ENCODE results near the gene DDIT4. TPM values are rescaled to one million over a fixed set of nuclear protein-coding genes. Genes with fewer than 3 reads are reported as not detected.

Gene DDIT4
- total and polyA plus RNA-seq, 9 of the 15 experiments (the other 6 are each of a cell fraction or from before 2014, with no cell fraction given), result 8.2 to 675 (median 159) TPM

- TF ChIP-seq PHTF2 (CRISPR knock-in tag; IDR thresholded peaks at IDR 0.05), result 0 out of 2 replicates have a peak, but pooled peaks have one; percentile 60
- peak; percentile 78 for TF ChIP-seq SP2 (IDR thresholded peaks at IDR 0.05; ENCODE audit: extremely low read depth, low read depth, low read length, poor library complexity, severe bottlenecking)
- TF ChIP-seq KLF10 (CRISPR knock-in tag; IDR thresholded peaks at IDR 0.05), result no peak
- TF ChIP-seq BCLAF1 (IDR thresholded peaks at IDR 0.05; ENCODE audit: borderline replicate concordance in 1 of 2, control insufficient read depth in 1 of 2, low read depth in 2 of 2, low read length in 1 of 2), result no peak
- peak; percentile 68 for TF ChIP-seq PRPF4 (IDR thresholded peaks at IDR 0.05; ENCODE audit: insufficient read depth, low read depth, low read length, poor library complexity, severe bottlenecking)
- TF ChIP-seq ZFP30 (CRISPR knock-in tag; IDR thresholded peaks at IDR 0.05; ENCODE audit: borderline replicate concordance), result no peak
- peak; percentile 41; the same call in 1 of the 2 replicates for TF ChIP-seq CTBP1 (IDR thresholded peaks at IDR 0.05; ENCODE audit: borderline replicate concordance)
- no peak for TF ChIP-seq CAMTA2 (CRISPR knock-in tag; conservative IDR thresholded peaks at IDR 0.05)
- TF ChIP-seq SNRNP70 (optimal IDR thresholded peaks at IDR 0.05; ENCODE audit: low read depth, low read length), result no peak
- TF ChIP-seq, protein P1, sequence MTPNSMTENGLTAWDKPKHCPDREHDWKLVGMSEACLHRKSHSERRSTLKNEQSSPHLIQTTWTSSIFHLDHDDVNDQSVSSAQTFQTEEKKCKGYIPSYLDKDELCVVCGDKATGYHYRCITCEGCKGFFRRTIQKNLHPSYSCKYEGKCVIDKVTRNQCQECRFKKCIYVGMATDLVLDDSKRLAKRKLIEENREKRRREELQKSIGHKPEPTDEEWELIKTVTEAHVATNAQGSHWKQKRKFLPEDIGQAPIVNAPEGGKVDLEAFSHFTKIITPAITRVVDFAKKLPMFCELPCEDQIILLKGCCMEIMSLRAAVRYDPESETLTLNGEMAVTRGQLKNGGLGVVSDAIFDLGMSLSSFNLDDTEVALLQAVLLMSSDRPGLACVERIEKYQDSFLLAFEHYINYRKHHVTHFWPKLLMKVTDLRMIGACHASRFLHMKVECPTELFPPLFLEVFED (CRISPR knock-in tag; conservative IDR thresholded peaks at IDR 0.05), result peak; percentile 74; the same call in 1 of the 2 replicates
- peak; percentile 92; the same call in 1 of the 2 replicates for TF ChIP-seq ZNF76 (CRISPR knock-in tag; IDR thresholded peaks at IDR 0.05; ENCODE audit: borderline replicate concordance)
- peak; percentile 72; the same call in 1 of the 2 replicates for TF ChIP-seq ZNF431 (CRISPR knock-in tag; IDR thresholded peaks at IDR 0.05)
- peak; percentile 59; the same call in 1 of the 2 replicates for TF ChIP-seq PHF8 (IDR thresholded peaks at IDR 0.05; ENCODE audit: borderline replicate concordance, low read length)
- TF ChIP-seq KLF16 (IDR thresholded peaks at IDR 0.05), result no peak
- peak; percentile 71; the same call in 1 of the 2 replicates for TF ChIP-seq PKNOX1 (IDR thresholded peaks at IDR 0.05)
- TF ChIP-seq, protein P2, sequence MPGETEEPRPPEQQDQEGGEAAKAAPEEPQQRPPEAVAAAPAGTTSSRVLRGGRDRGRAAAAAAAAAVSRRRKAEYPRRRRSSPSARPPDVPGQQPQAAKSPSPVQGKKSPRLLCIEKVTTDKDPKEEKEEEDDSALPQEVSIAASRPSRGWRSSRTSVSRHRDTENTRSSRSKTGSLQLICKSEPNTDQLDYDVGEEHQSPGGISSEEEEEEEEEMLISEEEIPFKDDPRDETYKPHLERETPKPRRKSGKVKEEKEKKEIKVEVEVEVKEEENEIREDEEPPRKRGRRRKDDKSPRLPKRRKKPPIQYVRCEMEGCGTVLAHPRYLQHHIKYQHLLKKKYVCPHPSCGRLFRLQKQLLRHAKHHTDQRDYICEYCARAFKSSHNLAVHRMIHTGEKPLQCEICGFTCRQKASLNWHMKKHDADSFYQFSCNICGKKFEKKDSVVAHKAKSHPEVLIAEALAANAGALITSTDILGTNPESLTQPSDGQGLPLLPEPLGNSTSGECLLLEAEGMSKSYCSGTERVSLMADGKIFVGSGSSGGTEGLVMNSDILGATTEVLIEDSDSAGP (CRISPR knock-in tag; IDR thresholded peaks at IDR 0.05), result no peak
- TF ChIP-seq C11orf30 (IDR thresholded peaks at IDR 0.05; ENCODE audit: low read depth), result no peak; the same call in 1 of the 2 replicates
- TF ChIP-seq, protein P3, sequence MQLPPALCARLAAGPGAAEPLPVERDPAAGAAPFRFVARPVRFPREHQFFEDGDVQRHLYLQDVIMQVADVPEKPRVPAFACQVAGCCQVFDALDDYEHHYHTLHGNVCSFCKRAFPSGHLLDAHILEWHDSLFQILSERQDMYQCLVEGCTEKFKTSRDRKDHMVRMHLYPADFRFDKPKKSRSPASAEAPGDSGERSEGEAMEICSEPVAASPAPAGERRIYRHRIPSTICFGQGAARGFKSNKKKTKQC (CRISPR knock-in tag; IDR thresholded peaks at IDR 0.05), result no peak; the same call in 1 of the 2 replicates
Observed at GRCh38 chr10:72297805-72298591, 24.3 kb downstream of the DDIT4 start (continued).
